Tibial nerve (tissue), 4 donors: Measurements from ENCODE around the gene FGF14. TPM values are rescaled to one million over a fixed set of nuclear protein-coding genes. Genes with fewer than 3 reads are reported as not detected.

ENCODE experiments used
- DNase-seq, 2 donors: peaks; one replicate each; pipeline ENCODE4 v3.0.0-alpha.2; 2019; ENCODE audit warnings: low spot score in 2 of 2
- H3K27ac ChIP-seq, 4 donors: fragments of 200-600 bp; sonication (generic) in 3 of 4; one replicate each; pipeline ENCODE4 v1.5.1; 2017 to 2019; ENCODE audit warnings: mild to moderate bottlenecking in 1 of 4
- H3K27me3 ChIP-seq, 2 donors: fragments of 200-600 bp; sonication (generic) in 1 of 2; one replicate each; pipeline versions ENCODE4 v1.5.1 to v1.6.0; 2017 to 2019
- H3K36me3 ChIP-seq, 3 donors: fragments of 200-600 bp; sonication (generic); one replicate each; pipeline ENCODE4 v1.5.1; 2018 to 2019
- H3K4me1 ChIP-seq, 4 donors: fragments of 200-600 bp; sonication (generic) in 3 of 4; one replicate each; pipeline ENCODE4 v1.5.1; 2017 to 2019
- H3K4me3 ChIP-seq, 4 donors: fragments of 200-600 bp; sonication (generic) in 3 of 4; one replicate each; pipeline ENCODE4 v1.5.1; 2017 to 2019; ENCODE audit warnings: mild to moderate bottlenecking in 1 of 4, moderate library complexity in 1 of 4
- H3K9me3 ChIP-seq, 4 donors: fragments of 200-600 bp; sonication (generic) in 3 of 4; one replicate each; pipeline ENCODE4 v1.5.1; 2017 to 2019
- EP300 ChIP-seq, 2 donors: sonication (generic); formaldehyde crosslinking; IDR thresholded peaks; one replicate each; pipeline ENCODE4 v1.6.1; 2017; ENCODE audit warnings: antibody characterized with exemption in 2 of 2, mild to moderate bottlenecking in 1 of 2
- POLR2A ChIP-seq, 2 donors: fragments of 450-650 bp; IDR thresholded peaks; one replicate each; pipeline ENCODE4 v1.6.1; 2017; ENCODE audit warnings: antibody characterized with exemption in 2 of 2, mild to moderate bottlenecking in 2 of 2, moderate library complexity in 2 of 2
- WGBS, 2 donors: methylation state at CpG; one replicate each; pipeline ENCODE4 v1.1.5; 2018; 5-methylcytosine and 5-hydroxymethylcytosine counted together
- total RNA-seq, 4 donors: library from RNA; depleted of rRNA; stranded (reverse); fragments of >200 nt; gene quantifications; one replicate each; pipeline ENCODE4 v1.1.0, GENCODE V29; 2016
- TF ChIP-seq, protein P1 (sequence below), 5 experiments: fragments of 200-600 bp in 3 of 5; fragments of 450-650 bp in 2 of 5; sonication (generic) in 3 of 5; IDR thresholded peaks; one replicate each; pipeline ENCODE4 v1.5.1; 2016 to 2019; ENCODE audit warnings: antibody characterized with exemption in 5 of 5, mild to moderate bottlenecking in 3 of 5, moderate library complexity in 2 of 5

FGF14 gene
- total RNA-seq, 4 donors from 2014 or later = 0.20 to 2.1 (median 0.21) TPM; not detected in 1

GRCh38 chr13:102405499-102406100 is 3.8 kb upstream of the FGF14 start:
- no peak overlapping the region for H3K27ac ChIP-seq
- DNase-seq = no peak
- 74 to 79% methylated on average over 3 of the region's 3 CpGs for WGBS, 2 donors

GRCh38 chr13:102402290-102402689 is 442 bp upstream of the FGF14 start:
- WGBS, 2 donors = 6 to 11% methylated on average over 14 of the region's 14 CpGs
- no peak for TF ChIP-seq EP300 (IDR thresholded peaks at IDR 0.05)
- TF ChIP-seq, protein P1, sequence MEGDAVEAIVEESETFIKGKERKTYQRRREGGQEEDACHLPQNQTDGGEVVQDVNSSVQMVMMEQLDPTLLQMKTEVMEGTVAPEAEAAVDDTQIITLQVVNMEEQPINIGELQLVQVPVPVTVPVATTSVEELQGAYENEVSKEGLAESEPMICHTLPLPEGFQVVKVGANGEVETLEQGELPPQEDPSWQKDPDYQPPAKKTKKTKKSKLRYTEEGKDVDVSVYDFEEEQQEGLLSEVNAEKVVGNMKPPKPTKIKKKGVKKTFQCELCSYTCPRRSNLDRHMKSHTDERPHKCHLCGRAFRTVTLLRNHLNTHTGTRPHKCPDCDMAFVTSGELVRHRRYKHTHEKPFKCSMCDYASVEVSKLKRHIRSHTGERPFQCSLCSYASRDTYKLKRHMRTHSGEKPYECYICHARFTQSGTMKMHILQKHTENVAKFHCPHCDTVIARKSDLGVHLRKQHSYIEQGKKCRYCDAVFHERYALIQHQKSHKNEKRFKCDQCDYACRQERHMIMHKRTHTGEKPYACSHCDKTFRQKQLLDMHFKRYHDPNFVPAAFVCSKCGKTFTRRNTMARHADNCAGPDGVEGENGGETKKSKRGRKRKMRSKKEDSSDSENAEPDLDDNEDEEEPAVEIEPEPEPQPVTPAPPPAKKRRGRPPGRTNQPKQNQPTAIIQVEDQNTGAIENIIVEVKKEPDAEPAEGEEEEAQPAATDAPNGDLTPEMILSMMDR (IDR thresholded peaks at IDR 0.05) = peak in 1 of 5 experiments; percentile 10
- Histone ChIP-seq H3K27me3 (peaks cover 0 to 10% of the 10 kb centered on the region in 2 donors), H3K9me3 (no peaks in the 10 kb centered on the region), H3K36me3 (no peaks in the 10 kb centered on the region), H3K27ac (peak overlapping the region in 1 of 4 donors; percentile 39), H3K4me1 (peaks cover 0 to 34% (median 11%) of the 10 kb centered on the region in 4 donors), H3K4me3 (peak overlapping the region; percentile 14 to 62 (median 49))
- no peak for DNase-seq

More at GRCh38 chr13:102405499-102406100, 3.8 kb upstream of the FGF14 start:
- TF ChIP-seq POLR2A (IDR thresholded peaks at IDR 0.05) (no peak), EP300 (IDR thresholded peaks at IDR 0.05) (no peak)
- TF ChIP-seq, protein P1 (IDR thresholded peaks at IDR 0.05) = no peak
- H3K4me1 ChIP-seq = peaks cover 0 to 19% (median 6%) of the 10 kb centered on the region in 4 donors
- H3K27me3 ChIP-seq = peaks cover 0 to 10% of the 10 kb centered on the region in 2 donors
- H3K4me3 ChIP-seq = no peak overlapping the region
- H3K36me3 ChIP-seq = no peaks in the 10 kb centered on the region
- no peaks in the 10 kb centered on the region for H3K9me3 ChIP-seq

- WGBS, 2 donors = 6 to 13% methylated on average over 7 of the region's 7 CpGs
- Histone ChIP-seq H3K27me3 (peaks cover 0 to 10% of the 10 kb centered on the region in 2 donors), H3K4me3 (peak overlapping the region; percentile 35 to 62 (median 49)), H3K27ac (peak overlapping the region in 1 of 4 donors; percentile 39), H3K36me3 (no peaks in the 10 kb centered on the region), H3K9me3 (no peaks in the 10 kb centered on the region), H3K4me1 (peaks cover 0 to 34% (median 11%) of the 10 kb centered on the region in 4 donors)
- no peak for DNase-seq
- TF ChIP-seq, protein P1 (IDR thresholded peaks at IDR 0.05) = no peak
- no peak for TF ChIP-seq POLR2A (IDR thresholded peaks at IDR 0.05)
- no peak for TF ChIP-seq EP300 (IDR thresholded peaks at IDR 0.05)
Measured at GRCh38 chr13:102401265-102401664, 583 bp downstream of the FGF14 start.

- Histone ChIP-seq H3K4me3 (peak overlapping the region; percentile 35 to 62 (median 49)), H3K27me3 (peaks cover 0 to 10% of the 10 kb centered on the region in 2 donors), H3K36me3 (no peaks in the 10 kb centered on the region), H3K9me3 (no peaks in the 10 kb centered on the region), H3K27ac (peak overlapping the region in 1 of 4 donors; percentile 29), H3K4me1 (peaks cover 0 to 34% (median 11%) of the 10 kb centered on the region in 4 donors)
- TF ChIP-seq, protein P1 (IDR thresholded peaks at IDR 0.05) = no peak
- TF ChIP-seq EP300 (IDR thresholded peaks at IDR 0.05) (no peak), POLR2A (IDR thresholded peaks at IDR 0.05) (no peak)
- WGBS, 2 donors = 0 to 1% methylated on average over 22 to 24 of the region's 24 CpGs
- DNase-seq = no peak
Measured at GRCh38 chr13:102400675-102401145, 1.1 kb downstream of the FGF14 start.
